GM12878 (cell line): Measurements from ENCODE around the gene PRCP. TPM values are rescaled to one million over a fixed set of nuclear protein-coding genes. Genes with fewer than 3 reads are reported as not detected.
"Not testable (repeated sequence)": the region's sequence is repeated elsewhere in the genome, so short reads cannot be mapped to it uniquely, and the experiment has no call there.

ENCODE experiments used
- ATAC-seq: fragments of 200-7000 bp; cut with Tn5 transposase; 3 replicates; pipeline ENCODE4 v1.9.1; 2020; ENCODE audit warnings: mild to moderate bottlenecking, moderate library complexity
- BruUV-seq: library from RNA; stranded (reverse); fragments of 400-500 nt; replicated peaks from 2 replicates; lab custom pipeline; 2021; lab: Mats Ljungman, UMichigan
- CTCF ChIA-PET: fragments of 300-600 bp; sonication (Branson Sonifier 250); formaldehyde crosslinking; extraction: SDS; loops from one replicate; lab custom pipeline; 2021; ENCODE audit warnings: inconsistent platforms; lab: Yijun Ruan, JAX
- POLR2A ChIA-PET: fragments of 350-600 bp; formaldehyde crosslinking; extraction: SDS; loops from one replicate; lab custom pipeline; 2021; ENCODE audit warnings: inconsistent platforms; lab: Charles Lee
- RAD21 ChIA-PET: fragments of 300-600 bp; sonication (Branson Sonifier 250); formaldehyde crosslinking; loops from one replicate; lab custom pipeline; 2023; ENCODE audit warnings: antibody characterized with exemption; ENCODE audit not compliant: unreplicated experiment; lab: Charles Lee
- SMC1A ChIA-PET: fragments of 300-600 bp; sonication (Branson Sonifier 250); formaldehyde crosslinking; loops from one replicate; lab custom pipeline; 2023; ENCODE audit not compliant: unreplicated experiment, uncharacterized antibody; lab: Charles Lee
- DNase-seq: peaks from one replicate; pipeline ENCODE4 v3.0.0-alpha.2; 2011; ENCODE audit warnings: low read depth, low spot score
- FAIRE-seq: peaks from 3 replicates; lab custom pipeline; 2011; peaks lifted over from hg19 to GRCh38; lab: Jason Lieb, UNC
- H2AFZ ChIP-seq: 2 replicates; pipeline ENCODE4 v1.6.0; 2011; ENCODE audit warnings: low read depth, low read length, control low read depth; ENCODE audit not compliant: control insufficient read depth
- H3K27ac ChIP-seq: 2 replicates; pipeline ENCODE4 v1.5.1; 2011; ENCODE audit warnings: control low read depth; ENCODE audit not compliant: control insufficient read depth, insufficient read depth
- H3K27me3 ChIP-seq, 2 experiments: replicated peaks in 1 of 2; 2 replicates each; pipeline versions ENCODE4 v1.6.0 to v1.6.1; 2011; ENCODE audit warnings: low read length in 1 of 2; ENCODE audit not compliant: control insufficient read depth in 2 of 2, insufficient read depth in 2 of 2
- H3K36me3 ChIP-seq, 2 experiments: 2 replicates each; pipeline ENCODE4 v1.5.1; 2011; ENCODE audit warnings: low read length in 1 of 2; ENCODE audit not compliant: control insufficient read depth in 2 of 2, insufficient read depth in 2 of 2
- H3K4me1 ChIP-seq: 2 replicates; pipeline ENCODE4 v1.6.1; 2011; ENCODE audit warnings: mild to moderate bottlenecking, low read length, moderate library complexity, mixed read lengths; ENCODE audit not compliant: control insufficient read depth, insufficient read depth
- H3K4me2 ChIP-seq: 2 replicates; pipeline ENCODE4 v1.6.0; 2011; ENCODE audit warnings: control low read depth; ENCODE audit not compliant: control insufficient read depth, insufficient read depth
- H3K4me3 ChIP-seq: fragments of 200-600 bp; sonication (generic); 2 replicates; pipeline ENCODE4 v1.5.1; 2016
- H3K79me2 ChIP-seq: 2 replicates; pipeline ENCODE4 v1.6.0; 2011; ENCODE audit warnings: low read length; ENCODE audit not compliant: control insufficient read depth, insufficient read depth
- H3K9ac ChIP-seq: 2 replicates; pipeline ENCODE4 v1.8.0; 2011; ENCODE audit warnings: low read length, control low read depth, mixed read lengths; ENCODE audit not compliant: control insufficient read depth, insufficient read depth
- H3K9me3 ChIP-seq: replicated peaks from 3 replicates; pipeline ENCODE4 v1.5.1; 2011; ENCODE audit warnings: mild to moderate bottlenecking, low read length; ENCODE audit not compliant: control insufficient read depth, insufficient read depth
- H4K20me1 ChIP-seq: 2 replicates; pipeline ENCODE4 v1.6.0; 2011; ENCODE audit not compliant: control insufficient read depth, insufficient read depth
- ASH2L ChIP-seq: fragments of 300-600, 200-600 bp; sonication (generic); IDR thresholded peaks from 2 replicates; pipeline ENCODE4 v1.6.1; 2017; ENCODE audit warnings: low read depth, mild to moderate bottlenecking, borderline replicate concordance
- ATF7 ChIP-seq: fragments of 450-650 bp; IDR thresholded peaks from 2 replicates; pipeline ENCODE4 v1.6.1; 2016; ENCODE audit warnings: low read depth, mild to moderate bottlenecking
- BHLHE40 ChIP-seq, 2 experiments: fragments of 450-650 bp in 1 of 2; IDR thresholded peaks; 2 replicates each; pipeline ENCODE4 v1.6.1; 2011 to 2017; ENCODE audit warnings: low read depth in 2 of 2, borderline replicate concordance in 1 of 2, improper control_type of control experiment in 1 of 2, low read length in 1 of 2, mild to moderate bottlenecking in 1 of 2
- BMI1 ChIP-seq: fragments of 450-650 bp; IDR thresholded peaks from 2 replicates; pipeline ENCODE4 v1.6.1; 2016; ENCODE audit warnings: mild to moderate bottlenecking, moderate library complexity, borderline replicate concordance
- ETV6 ChIP-seq, 2 experiments: fragments of 450-650 bp in 1 of 2; IDR thresholded peaks in 1 of 2; conservative IDR thresholded peaks in 1 of 2; 2 replicates each; pipeline ENCODE4 v1.6.1; 2014; ENCODE audit warnings: antibody characterized with exemption in 1 of 2, borderline replicate concordance in 1 of 2, low read depth in 1 of 2, mild to moderate bottlenecking in 1 of 2, moderate library complexity in 1 of 2
- IKZF2 ChIP-seq, 2 experiments: fragments of 450-650 bp; IDR thresholded peaks; 2 replicates each; pipeline ENCODE4 v1.6.1; 2017; ENCODE audit warnings: mild to moderate bottlenecking in 2 of 2, moderate library complexity in 2 of 2
- MTA2 ChIP-seq: fragments of 450-650 bp; IDR thresholded peaks from 2 replicates; pipeline ENCODE4 v1.6.1; 2016; ENCODE audit warnings: low read depth, mild to moderate bottlenecking, moderate library complexity
- RUNX3 ChIP-seq: IDR thresholded peaks from 2 replicates; pipeline ENCODE4 v1.6.1; 2012; ENCODE audit warnings: low read length, inconsistent platforms
- TCF7 ChIP-seq: IDR thresholded peaks from 2 replicates; pipeline ENCODE4 v1.6.1; 2014; ENCODE audit warnings: antibody characterized with exemption, borderline replicate concordance
- WGBS: methylation state at CpG from one replicate; pipeline ENCODE4 v1.1.6; 2016; ENCODE audit warnings: low lambda C conversion rate; ENCODE audit not compliant: insufficient replicate concordance, insufficient coverage; ENCODE audit errors: missing lambda C conversion rate; 5-methylcytosine and 5-hydroxymethylcytosine counted together
- in situ Hi-C: fragments of 300-500 bp; cut with MboI; formaldehyde crosslinking; loops from 9 replicates; pipeline ENCODE4 v1.14.3; 2018; ENCODE audit warnings: mixed read lengths
- intact Hi-C: fragments of 100-400 bp; cut with micrococcal nuclease; formaldehyde crosslinking; loops from one replicate; pipeline ENCODE4 v1.14.2; 2022; ENCODE audit not compliant: unreplicated experiment
- polyA plus RNA-seq, 11 experiments: library from polyadenylated mRNA; depleted of rRNA in 4 of 11; unstranded in 6 of 11; stranded (reverse) in 5 of 11; fragments of >200 nt; fragmentation: Nextera tagmentation in 4 of 11; fragmentation: Illumina TruSeq in 1 of 11; extraction: Ambion mirVana in 4 of 11; extraction: Trizol in 1 of 11; gene quantifications; 1 replicate in 1 of 11; 2 replicates in 10 of 11; pipeline versions ENCODE4 v1.2.1 to v1.2.3, GENCODE V29; 2011 to 2016; ENCODE audit warnings: inconsistent platforms in 2 of 11, missing spikeins in 2 of 11, low read depth in 1 of 11
- total RNA-seq, 4 experiments: library from RNA; depleted of rRNA in 3 of 4; stranded (reverse); fragments of >200 nt in 3 of 4; fragmentation: Illumina TruSeq in 1 of 4; extraction: Trizol in 1 of 4; gene quantifications; 2 replicates each; pipeline versions ENCODE4 v1.2.1 to v1.2.3, GENCODE V29; 2013 to 2021
- TF ChIP-seq, protein P1 (sequence below): fragments of 450-650 bp; IDR thresholded peaks from 2 replicates; pipeline ENCODE4 v1.6.1; 2017; ENCODE audit warnings: low read depth, mild to moderate bottlenecking, moderate library complexity
- TF ChIP-seq, protein P2 (sequence below): fragments of 450-650 bp; IDR thresholded peaks from 2 replicates; pipeline ENCODE4 v1.6.1; 2016; ENCODE audit warnings: mild to moderate bottlenecking, moderate library complexity, borderline replicate concordance
- TF ChIP-seq, protein P3 (sequence below): fragments of 450-650 bp; IDR thresholded peaks from 2 replicates; pipeline ENCODE4 v1.6.1; 2016; ENCODE audit warnings: mild to moderate bottlenecking
- TF ChIP-seq, protein P4 (sequence below): fragments of 450-650 bp; IDR thresholded peaks from 2 replicates; pipeline ENCODE4 v1.6.1; 2017; ENCODE audit warnings: mild to moderate bottlenecking, low read depth, inconsistent platforms; ENCODE audit not compliant: poor library complexity, severe bottlenecking

Gene PRCP
- total and polyA plus RNA-seq, 10 of the 15 experiments (the other 5 are each of a cell fraction or from before 2014, with no cell fraction given): 14.9 to 43.6 (median 20.0) TPM

DNA sequence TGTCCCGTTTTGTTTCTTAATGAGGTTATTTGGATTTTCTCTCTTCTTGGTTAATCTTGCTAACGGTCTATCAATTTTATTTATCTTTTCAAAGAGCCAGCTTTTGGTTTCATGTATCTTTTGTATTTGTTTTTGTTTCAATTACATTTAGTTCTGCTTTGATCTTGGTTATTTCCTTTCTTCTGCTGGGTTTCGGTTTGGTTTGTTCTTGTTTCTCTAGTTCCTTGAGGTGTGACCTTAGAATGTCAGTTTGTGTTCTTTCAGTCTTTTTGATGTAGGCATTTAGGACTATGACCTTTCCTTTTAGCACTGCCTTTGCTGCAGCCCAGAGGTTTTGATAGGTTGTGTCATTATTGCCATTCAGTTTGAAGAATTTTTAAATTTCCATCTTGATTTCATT lies 20.0 kb upstream of the PRCP start:
- in situ Hi-C loops, H3K36me3 ChIP-seq, H3K9ac ChIP-seq, FAIRE-seq, H4K20me1 ChIP-seq, BruUV-seq, DNase-seq, H3K79me2 ChIP-seq, H3K27me3 ChIP-seq, H3K9me3 ChIP-seq, H2AFZ ChIP-seq, intact Hi-C loops: not testable (repeated sequence)
- RAD21 ChIA-PET: interaction anchor here (0.8 to 3.6 kb wide), 16 partner anchors 10 to 330 kb away, joined by 3 to 20 read pairs (median 5); partner anchors contain the start of genes DDIAS, PCF11, PRCP and RAB30
- CTCF ChIA-PET: interaction anchor here (0.6 to 3.9 kb wide), 13 partner anchors 9 to 366 kb away, joined by 3 to 16 read pairs (median 3); partner anchors contain the start of genes CCDC90B, DDIAS and PRCP
- Histone ChIP-seq H3K4me2 (peak overlapping the region; percentile 7; the same call in 1 of the 2 replicates), H3K27ac (peak overlapping the region; percentile 27; the same call in 1 of the 2 replicates), H3K4me3 (peak overlapping the region; percentile 16; the same call in 1 of the 2 replicates), H3K4me1 (peaks cover 13% of the 10 kb centered on the region)
- 0% methylated on average over 3 of the region's 3 CpGs for WGBS
- ATAC-seq: peak; percentile 34; the same call in 2 of the 3 replicates
- SMC1A ChIA-PET: interaction anchor here (0.7 to 4.9 kb wide), 21 partner anchors 9 to 196 kb away, joined by 3 to 34 read pairs (median 5); partner anchors contain the start of genes DDIAS, PRCP and RAB30
- POLR2A ChIA-PET: interaction anchor here (0.7 to 1.5 kb wide), 4 partner anchors 10 to 150 kb away, joined by 3 to 8 read pairs (median 5); no protein-coding TSS in a partner anchor
- TF ChIP-seq BMI1: 0 out of 2 replicates have a peak, but pooled peaks have one; percentile 31
- TF ChIP-seq ETV6 (conservative IDR thresholded peaks at IDR 0.05 in 1 of 2, IDR thresholded peaks at IDR 0.05 in 1 of 2; ENCODE audit: borderline replicate concordance in 1 of 2, low read depth in 1 of 2): peak in 1 of 2 experiments; percentile 59; a peak in 1 of 4 replicates
- peak in 1 of 2 experiments; percentile 41; a peak in 1 of 4 replicates for TF ChIP-seq BHLHE40 (IDR thresholded peaks at IDR 0.05; ENCODE audit: borderline replicate concordance in 1 of 2, low read depth in 2 of 2, low read length in 1 of 2)
- TF ChIP-seq, protein P1, sequence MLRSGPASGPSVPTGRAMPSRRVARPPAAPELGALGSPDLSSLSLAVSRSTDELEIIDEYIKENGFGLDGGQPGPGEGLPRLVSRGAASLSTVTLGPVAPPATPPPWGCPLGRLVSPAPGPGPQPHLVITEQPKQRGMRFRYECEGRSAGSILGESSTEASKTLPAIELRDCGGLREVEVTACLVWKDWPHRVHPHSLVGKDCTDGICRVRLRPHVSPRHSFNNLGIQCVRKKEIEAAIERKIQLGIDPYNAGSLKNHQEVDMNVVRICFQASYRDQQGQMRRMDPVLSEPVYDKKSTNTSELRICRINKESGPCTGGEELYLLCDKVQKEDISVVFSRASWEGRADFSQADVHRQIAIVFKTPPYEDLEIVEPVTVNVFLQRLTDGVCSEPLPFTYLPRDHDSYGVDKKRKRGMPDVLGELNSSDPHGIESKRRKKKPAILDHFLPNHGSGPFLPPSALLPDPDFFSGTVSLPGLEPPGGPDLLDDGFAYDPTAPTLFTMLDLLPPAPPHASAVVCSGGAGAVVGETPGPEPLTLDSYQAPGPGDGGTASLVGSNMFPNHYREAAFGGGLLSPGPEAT: peak; percentile 82
- TF ChIP-seq, protein P2, sequence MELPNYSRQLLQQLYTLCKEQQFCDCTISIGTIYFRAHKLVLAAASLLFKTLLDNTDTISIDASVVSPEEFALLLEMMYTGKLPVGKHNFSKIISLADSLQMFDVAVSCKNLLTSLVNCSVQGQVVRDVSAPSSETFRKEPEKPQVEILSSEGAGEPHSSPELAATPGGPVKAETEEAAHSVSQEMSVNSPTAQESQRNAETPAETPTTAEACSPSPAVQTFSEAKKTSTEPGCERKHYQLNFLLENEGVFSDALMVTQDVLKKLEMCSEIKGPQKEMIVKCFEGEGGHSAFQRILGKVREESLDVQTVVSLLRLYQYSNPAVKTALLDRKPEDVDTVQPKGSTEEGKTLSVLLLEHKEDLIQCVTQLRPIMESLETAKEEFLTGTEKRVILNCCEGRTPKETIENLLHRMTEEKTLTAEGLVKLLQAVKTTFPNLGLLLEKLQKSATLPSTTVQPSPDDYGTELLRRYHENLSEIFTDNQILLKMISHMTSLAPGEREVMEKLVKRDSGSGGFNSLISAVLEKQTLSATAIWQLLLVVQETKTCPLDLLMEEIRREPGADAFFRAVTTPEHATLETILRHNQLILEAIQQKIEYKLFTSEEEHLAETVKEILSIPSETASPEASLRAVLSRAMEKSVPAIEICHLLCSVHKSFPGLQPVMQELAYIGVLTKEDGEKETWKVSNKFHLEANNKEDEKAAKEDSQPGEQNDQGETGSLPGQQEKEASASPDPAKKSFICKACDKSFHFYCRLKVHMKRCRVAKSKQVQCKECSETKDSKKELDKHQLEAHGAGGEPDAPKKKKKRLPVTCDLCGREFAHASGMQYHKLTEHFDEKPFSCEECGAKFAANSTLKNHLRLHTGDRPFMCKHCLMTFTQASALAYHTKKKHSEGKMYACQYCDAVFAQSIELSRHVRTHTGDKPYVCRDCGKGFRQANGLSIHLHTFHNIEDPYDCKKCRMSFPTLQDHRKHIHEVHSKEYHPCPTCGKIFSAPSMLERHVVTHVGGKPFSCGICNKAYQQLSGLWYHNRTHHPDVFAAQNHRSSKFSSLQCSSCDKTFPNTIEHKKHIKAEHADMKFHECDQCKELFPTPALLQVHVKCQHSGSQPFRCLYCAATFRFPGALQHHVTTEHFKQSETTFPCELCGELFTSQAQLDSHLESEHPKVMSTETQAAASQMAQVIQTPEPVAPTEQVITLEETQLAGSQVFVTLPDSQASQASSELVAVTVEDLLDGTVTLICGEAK: 0 out of 2 replicates have a peak, but pooled peaks have one; percentile 15
- TF ChIP-seq RUNX3: peak; percentile 57
- TF ChIP-seq, protein P3, sequence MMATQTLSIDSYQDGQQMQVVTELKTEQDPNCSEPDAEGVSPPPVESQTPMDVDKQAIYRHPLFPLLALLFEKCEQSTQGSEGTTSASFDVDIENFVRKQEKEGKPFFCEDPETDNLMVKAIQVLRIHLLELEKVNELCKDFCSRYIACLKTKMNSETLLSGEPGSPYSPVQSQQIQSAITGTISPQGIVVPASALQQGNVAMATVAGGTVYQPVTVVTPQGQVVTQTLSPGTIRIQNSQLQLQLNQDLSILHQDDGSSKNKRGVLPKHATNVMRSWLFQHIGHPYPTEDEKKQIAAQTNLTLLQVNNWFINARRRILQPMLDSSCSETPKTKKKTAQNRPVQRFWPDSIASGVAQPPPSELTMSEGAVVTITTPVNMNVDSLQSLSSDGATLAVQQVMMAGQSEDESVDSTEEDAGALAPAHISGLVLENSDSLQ: peak; percentile 80
- peak; percentile 83 to 89 for TF ChIP-seq IKZF2 (IDR thresholded peaks at IDR 0.05)
- TF ChIP-seq TCF7: peak; percentile 90
- TF ChIP-seq, protein P4, sequence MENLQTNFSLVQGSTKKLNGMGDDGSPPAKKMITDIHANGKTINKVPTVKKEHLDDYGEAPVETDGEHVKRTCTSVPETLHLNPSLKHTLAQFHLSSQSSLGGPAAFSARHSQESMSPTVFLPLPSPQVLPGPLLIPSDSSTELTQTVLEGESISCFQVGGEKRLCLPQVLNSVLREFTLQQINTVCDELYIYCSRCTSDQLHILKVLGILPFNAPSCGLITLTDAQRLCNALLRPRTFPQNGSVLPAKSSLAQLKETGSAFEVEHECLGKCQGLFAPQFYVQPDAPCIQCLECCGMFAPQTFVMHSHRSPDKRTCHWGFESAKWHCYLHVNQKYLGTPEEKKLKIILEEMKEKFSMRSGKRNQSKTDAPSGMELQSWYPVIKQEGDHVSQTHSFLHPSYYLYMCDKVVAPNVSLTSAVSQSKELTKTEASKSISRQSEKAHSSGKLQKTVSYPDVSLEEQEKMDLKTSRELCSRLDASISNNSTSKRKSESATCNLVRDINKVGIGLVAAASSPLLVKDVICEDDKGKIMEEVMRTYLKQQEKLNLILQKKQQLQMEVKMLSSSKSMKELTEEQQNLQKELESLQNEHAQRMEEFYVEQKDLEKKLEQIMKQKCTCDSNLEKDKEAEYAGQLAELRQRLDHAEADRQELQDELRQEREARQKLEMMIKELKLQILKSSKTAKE: peak; percentile 85
- TF ChIP-seq MTA2: peak; percentile 92
- TF ChIP-seq ATF7: peak; percentile 89
- TF ChIP-seq ASH2L: 0 out of 2 replicates have a peak, but pooled peaks have one; percentile 48
